ENCODE results near the gene PBRM1.

Gene PBRM1

GRCh38 chr3:52529376-52530333, 156.1 kb downstream of the PBRM1 start:
- TF ChIP-seq EP300 (IDR thresholded peaks at IDR 0.05; ENCODE audit: borderline replicate concordance) (no peak), CREB1 (IDR thresholded peaks at IDR 0.05; ENCODE audit: low read depth) (no peak), TCF12 (IDR thresholded peaks at IDR 0.05; ENCODE audit: low read depth) (no peak), ZBTB7A (IDR thresholded peaks at IDR 0.05; ENCODE audit: low read depth) (no peak), CEBPB (IDR thresholded peaks at IDR 0.05) (no peak), TEAD4 (IDR thresholded peaks at IDR 0.05) (no peak), FOXM1 (IDR thresholded peaks at IDR 0.05; ENCODE audit: borderline replicate concordance, low read depth) (no peak), TAF1 (IDR thresholded peaks at IDR 0.05; ENCODE audit: low read depth) (no peak), NFIC (IDR thresholded peaks at IDR 0.05) (no peak)
- TF ChIP-seq, protein P1, sequence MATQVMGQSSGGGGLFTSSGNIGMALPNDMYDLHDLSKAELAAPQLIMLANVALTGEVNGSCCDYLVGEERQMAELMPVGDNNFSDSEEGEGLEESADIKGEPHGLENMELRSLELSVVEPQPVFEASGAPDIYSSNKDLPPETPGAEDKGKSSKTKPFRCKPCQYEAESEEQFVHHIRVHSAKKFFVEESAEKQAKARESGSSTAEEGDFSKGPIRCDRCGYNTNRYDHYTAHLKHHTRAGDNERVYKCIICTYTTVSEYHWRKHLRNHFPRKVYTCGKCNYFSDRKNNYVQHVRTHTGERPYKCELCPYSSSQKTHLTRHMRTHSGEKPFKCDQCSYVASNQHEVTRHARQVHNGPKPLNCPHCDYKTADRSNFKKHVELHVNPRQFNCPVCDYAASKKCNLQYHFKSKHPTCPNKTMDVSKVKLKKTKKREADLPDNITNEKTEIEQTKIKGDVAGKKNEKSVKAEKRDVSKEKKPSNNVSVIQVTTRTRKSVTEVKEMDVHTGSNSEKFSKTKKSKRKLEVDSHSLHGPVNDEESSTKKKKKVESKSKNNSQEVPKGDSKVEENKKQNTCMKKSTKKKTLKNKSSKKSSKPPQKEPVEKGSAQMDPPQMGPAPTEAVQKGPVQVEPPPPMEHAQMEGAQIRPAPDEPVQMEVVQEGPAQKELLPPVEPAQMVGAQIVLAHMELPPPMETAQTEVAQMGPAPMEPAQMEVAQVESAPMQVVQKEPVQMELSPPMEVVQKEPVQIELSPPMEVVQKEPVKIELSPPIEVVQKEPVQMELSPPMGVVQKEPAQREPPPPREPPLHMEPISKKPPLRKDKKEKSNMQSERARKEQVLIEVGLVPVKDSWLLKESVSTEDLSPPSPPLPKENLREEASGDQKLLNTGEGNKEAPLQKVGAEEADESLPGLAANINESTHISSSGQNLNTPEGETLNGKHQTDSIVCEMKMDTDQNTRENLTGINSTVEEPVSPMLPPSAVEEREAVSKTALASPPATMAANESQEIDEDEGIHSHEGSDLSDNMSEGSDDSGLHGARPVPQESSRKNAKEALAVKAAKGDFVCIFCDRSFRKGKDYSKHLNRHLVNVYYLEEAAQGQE (IDR thresholded peaks at IDR 0.05; ENCODE audit: low read depth): no peak

GRCh38 chr3:52528586-52529375, 156.9 kb downstream of the PBRM1 start:
- TF ChIP-seq YY1 (IDR thresholded peaks at IDR 0.05; ENCODE audit: low read depth) (no peak), MAX (IDR thresholded peaks at IDR 0.05) (no peak), CREB1 (IDR thresholded peaks at IDR 0.05; ENCODE audit: low read depth) (no peak), FOXM1 (IDR thresholded peaks at IDR 0.05; ENCODE audit: borderline replicate concordance, low read depth) (no peak), EP300 (IDR thresholded peaks at IDR 0.05; ENCODE audit: borderline replicate concordance) (no peak), NFIC (IDR thresholded peaks at IDR 0.05) (no peak), CEBPB (IDR thresholded peaks at IDR 0.05) (no peak), TAF1 (IDR thresholded peaks at IDR 0.05; ENCODE audit: low read depth) (no peak), TEAD4 (IDR thresholded peaks at IDR 0.05) (no peak), TCF12 (IDR thresholded peaks at IDR 0.05; ENCODE audit: low read depth) (no peak), RAD21 (IDR thresholded peaks at IDR 0.05; ENCODE audit: low read depth) (no peak), EGR1 (IDR thresholded peaks at IDR 0.05) (no peak)
- TF ChIP-seq, protein P2, sequence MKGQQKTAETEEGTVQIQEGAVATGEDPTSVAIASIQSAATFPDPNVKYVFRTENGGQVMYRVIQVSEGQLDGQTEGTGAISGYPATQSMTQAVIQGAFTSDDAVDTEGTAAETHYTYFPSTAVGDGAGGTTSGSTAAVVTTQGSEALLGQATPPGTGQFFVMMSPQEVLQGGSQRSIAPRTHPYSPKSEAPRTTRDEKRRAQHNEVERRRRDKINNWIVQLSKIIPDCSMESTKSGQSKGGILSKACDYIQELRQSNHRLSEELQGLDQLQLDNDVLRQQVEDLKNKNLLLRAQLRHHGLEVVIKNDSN (IDR thresholded peaks at IDR 0.05): no peak

- TF ChIP-seq CREB1 (IDR thresholded peaks at IDR 0.05; ENCODE audit: low read depth): no peak
- no peak for TF ChIP-seq TEAD4 (IDR thresholded peaks at IDR 0.05)
- no peak for TF ChIP-seq NFIC (IDR thresholded peaks at IDR 0.05)
- no peak for TF ChIP-seq EP300 (IDR thresholded peaks at IDR 0.05; ENCODE audit: borderline replicate concordance)
- no peak for TF ChIP-seq YY1 (IDR thresholded peaks at IDR 0.05; ENCODE audit: low read depth)
- TF ChIP-seq EGR1 (IDR thresholded peaks at IDR 0.05): no peak
- TF ChIP-seq CEBPB (IDR thresholded peaks at IDR 0.05): no peak
- no peak for TF ChIP-seq TCF12 (IDR thresholded peaks at IDR 0.05; ENCODE audit: low read depth)
- no peak for TF ChIP-seq MAX (IDR thresholded peaks at IDR 0.05)
- TF ChIP-seq, protein P1 (IDR thresholded peaks at IDR 0.05; ENCODE audit: low read depth): no peak
- TF ChIP-seq, protein P2 (IDR thresholded peaks at IDR 0.05): no peak
- TF ChIP-seq TAF1 (IDR thresholded peaks at IDR 0.05; ENCODE audit: low read depth): no peak
Measured at GRCh38 chr3:52527732-52528585, 157.8 kb downstream of the PBRM1 start.

DNA sequence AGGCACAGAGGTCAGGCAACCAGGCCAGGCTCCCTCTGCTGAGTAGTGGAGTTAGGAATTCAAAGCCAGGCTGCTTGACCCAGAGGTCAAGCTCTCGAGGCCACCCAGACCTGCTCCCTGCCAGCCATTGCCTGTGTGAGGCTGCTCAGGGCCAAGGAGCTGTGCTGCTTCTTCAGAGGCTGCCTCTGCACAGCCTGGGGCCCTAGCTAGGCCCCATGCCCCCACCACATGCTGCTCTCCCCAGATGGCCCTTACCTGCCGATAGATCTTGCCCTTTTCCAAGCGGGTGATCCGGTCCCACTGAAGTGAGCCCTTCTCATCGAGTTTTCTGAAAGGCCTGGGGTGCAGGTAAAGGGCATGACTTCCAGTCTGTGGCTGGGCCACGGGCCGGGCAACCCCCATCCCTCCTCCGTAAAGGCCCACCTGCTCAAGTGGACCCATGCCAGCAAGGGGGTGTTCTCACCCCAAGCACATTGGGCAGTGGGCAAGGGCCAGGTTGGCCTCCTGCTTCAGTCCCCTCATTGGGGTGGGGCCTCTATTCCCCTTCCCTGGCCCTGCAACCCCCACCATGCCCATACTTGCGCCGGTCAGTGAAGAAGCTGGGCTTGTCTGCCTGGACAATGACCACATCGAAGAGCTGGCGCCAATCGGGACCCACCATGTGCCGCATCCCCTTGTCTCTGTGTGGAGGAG, 158.5 kb downstream of the PBRM1 start:
- TF ChIP-seq ZBTB7A (IDR thresholded peaks at IDR 0.05; ENCODE audit: low read depth) (no peak), EGR1 (IDR thresholded peaks at IDR 0.05) (no peak), YY1 (IDR thresholded peaks at IDR 0.05; ENCODE audit: low read depth) (no peak), RAD21 (IDR thresholded peaks at IDR 0.05; ENCODE audit: low read depth) (no peak), TEAD4 (IDR thresholded peaks at IDR 0.05) (no peak), TCF12 (IDR thresholded peaks at IDR 0.05; ENCODE audit: low read depth) (no peak), CREB1 (IDR thresholded peaks at IDR 0.05; ENCODE audit: low read depth) (no peak), CEBPB (IDR thresholded peaks at IDR 0.05) (no peak), NFIC (IDR thresholded peaks at IDR 0.05) (no peak), FOXM1 (IDR thresholded peaks at IDR 0.05; ENCODE audit: borderline replicate concordance, low read depth) (no peak), MAX (IDR thresholded peaks at IDR 0.05) (no peak), EP300 (IDR thresholded peaks at IDR 0.05; ENCODE audit: borderline replicate concordance) (no peak), TAF1 (IDR thresholded peaks at IDR 0.05; ENCODE audit: low read depth) (no peak)
- TF ChIP-seq, protein P1 (IDR thresholded peaks at IDR 0.05; ENCODE audit: low read depth): no peak
- TF ChIP-seq, protein P2 (IDR thresholded peaks at IDR 0.05): no peak
